Adrenal gland (tissue), 12 donors: ENCODE results near the gene CDC40. TPM values are rescaled to one million over a fixed set of nuclear protein-coding genes. Genes with fewer than 3 reads are reported as not detected.
"Not testable (repeated sequence)": the region's sequence is repeated elsewhere in the genome, so short reads cannot be mapped to it uniquely, and the experiment has no call there.

Experiments used
- DNase-seq, 7 donors: peaks; one replicate each; pipeline ENCODE4 v3.0.0-alpha.2; 2019 to 2020
- H3K27ac ChIP-seq, 5 donors: fragments of 200-600 bp; sonication (generic) in 4 of 5; 1 replicate in 3 of 5; 2 replicates in 2 of 5; pipeline versions ENCODE4 v1.5.1 to v1.8.0; 2016 to 2020; ENCODE audit warnings: mild to moderate bottlenecking in 1 of 5
- H3K27me3 ChIP-seq: fragments of 200-600 bp; 2 replicates; pipeline ENCODE4 v1.8.0; 2021
- H3K36me3 ChIP-seq, 2 donors: fragments of 200-600 bp; replicated peaks in 1 of 2; 1 replicate in 1 of 2; 2 replicates in 1 of 2; pipeline versions ENCODE4 v1.5.1 to v1.8.0; 2018 to 2022
- H3K4me1 ChIP-seq, 2 donors: fragments of 200-600 bp; replicated peaks in 1 of 2; 1 replicate in 1 of 2; 2 replicates in 1 of 2; pipeline versions ENCODE4 v1.5.1 to v1.8.0; 2018 to 2021
- H3K4me3 ChIP-seq, 4 donors: fragments of 200-600 bp; sonication (generic) in 3 of 4; one replicate each; pipeline ENCODE4 v1.5.1; 2016 to 2018
- H3K9me3 ChIP-seq, 3 donors: fragments of 200-600 bp; sonication (generic) in 1 of 3; replicated peaks in 1 of 3; 1 replicate in 2 of 3; 2 replicates in 1 of 3; pipeline versions ENCODE4 v1.5.1 to v1.8.0; 2016 to 2021
- POLR2A ChIP-seq, 2 donors: fragments of 450-650 bp; IDR thresholded peaks; one replicate each; pipeline ENCODE4 v1.6.1; 2017; ENCODE audit warnings: antibody characterized with exemption in 2 of 2, mild to moderate bottlenecking in 2 of 2, moderate library complexity in 1 of 2
- WGBS, 4 donors: extraction: QIAGEN DNeasy Blood & Tissue Kit in 2 of 4; methylation state at CpG; one replicate each; pipeline versions ENCODE4 v1.1.5 to v1.1.7; 2013 to 2017; 5-methylcytosine and 5-hydroxymethylcytosine counted together
- intact Hi-C, 2 donors: fragments of 100-400 bp; cut with DNase I; formaldehyde crosslinking; loops; one replicate each; pipeline versions ENCODE4 v1.14.1 to v1.15.0; 2022 to 2023
- polyA plus RNA-seq, 3 donors: library from polyadenylated mRNA; stranded (reverse); fragments of 200-250 nt in 2 of 3; fragments of 350-450 nt in 1 of 3; fragmentation: Illumina TruSeq in 1 of 3; extraction: RNeasy Lipid Tissue Mini Kit (QIAGEN cat#74804) in 1 of 3; gene quantifications; one replicate each; pipeline ENCODE4 v1.2.3, GENCODE V29; 2013 to 2014
- total RNA-seq, 9 donors: library from RNA; depleted of rRNA in 4 of 9; stranded (reverse); fragments of >200 nt in 4 of 9; fragments of 120-200 nt in 1 of 9; fragmentation: NEBNext Ultra II Directional in 1 of 9; extraction: Animal tissue kit (Norgen Biotek cat#: 25700) in 1 of 9; gene quantifications; one replicate each; pipeline versions ENCODE4 v1.1.0 to v1.2.4, GENCODE V29; 2013 to 2023
- TF ChIP-seq, protein P1 (sequence below), 6 experiments: fragments of 450-650 bp in 4 of 6; fragments of 200-600 bp in 2 of 6; sonication (generic) in 1 of 6; IDR thresholded peaks; 1 replicate in 5 of 6; 2 replicates in 1 of 6; pipeline versions ENCODE4 v1.5.1 to v1.8.0; 2016 to 2021; ENCODE audit warnings: antibody characterized with exemption in 6 of 6, mild to moderate bottlenecking in 2 of 6, moderate library complexity in 1 of 6
- donor health status: healthy with polysubstance abuse.
- donor health status: Bipolar disorder and iron deficiency.
- donor health status: DM: yes; HTN: yes; CAD: no.
- donor health status: DM: no; HTN: no; CAD: no.
- donor health status: DM: no; HTN: no; CAD: no.
- donor health status: DM: yes; HTN: yes; CAD: no.

CDC40 gene
- total and polyA plus RNA-seq, 12 donors = 5.3 to 46.9 (median 29.0) TPM

DNA sequence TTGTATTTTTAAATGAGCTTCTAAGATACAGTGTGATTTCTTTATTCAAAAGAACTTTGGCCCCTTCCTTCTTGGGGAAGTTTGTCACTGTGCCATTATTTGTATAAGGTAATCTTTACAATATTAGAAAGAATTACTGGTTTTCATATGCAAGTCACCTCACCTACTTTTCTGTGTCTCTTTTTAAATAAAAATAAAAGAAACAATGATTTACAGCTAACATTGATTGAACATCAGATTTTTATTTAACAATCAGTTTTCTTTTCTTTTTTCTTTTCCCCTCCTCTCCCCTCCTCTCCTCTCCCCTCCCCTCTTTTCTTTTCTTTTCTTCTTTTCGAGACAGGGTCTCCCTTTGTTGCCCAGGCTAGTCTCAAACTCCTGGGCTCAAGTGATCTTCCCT is 46.0 kb downstream of the CDC40 start:
- H3K4me1 ChIP-seq = no peaks in the 10 kb centered on the region
- peaks cover 0 to 32% of the 10 kb centered on the region in 2 donors for H3K36me3 ChIP-seq
- H3K4me3 ChIP-seq = no peak overlapping the region
- H3K9me3 ChIP-seq = no peaks in the 10 kb centered on the region
- intact Hi-C loops = no loop called here
- TF ChIP-seq POLR2A (IDR thresholded peaks at IDR 0.05) = no peak
- TF ChIP-seq, protein P1, sequence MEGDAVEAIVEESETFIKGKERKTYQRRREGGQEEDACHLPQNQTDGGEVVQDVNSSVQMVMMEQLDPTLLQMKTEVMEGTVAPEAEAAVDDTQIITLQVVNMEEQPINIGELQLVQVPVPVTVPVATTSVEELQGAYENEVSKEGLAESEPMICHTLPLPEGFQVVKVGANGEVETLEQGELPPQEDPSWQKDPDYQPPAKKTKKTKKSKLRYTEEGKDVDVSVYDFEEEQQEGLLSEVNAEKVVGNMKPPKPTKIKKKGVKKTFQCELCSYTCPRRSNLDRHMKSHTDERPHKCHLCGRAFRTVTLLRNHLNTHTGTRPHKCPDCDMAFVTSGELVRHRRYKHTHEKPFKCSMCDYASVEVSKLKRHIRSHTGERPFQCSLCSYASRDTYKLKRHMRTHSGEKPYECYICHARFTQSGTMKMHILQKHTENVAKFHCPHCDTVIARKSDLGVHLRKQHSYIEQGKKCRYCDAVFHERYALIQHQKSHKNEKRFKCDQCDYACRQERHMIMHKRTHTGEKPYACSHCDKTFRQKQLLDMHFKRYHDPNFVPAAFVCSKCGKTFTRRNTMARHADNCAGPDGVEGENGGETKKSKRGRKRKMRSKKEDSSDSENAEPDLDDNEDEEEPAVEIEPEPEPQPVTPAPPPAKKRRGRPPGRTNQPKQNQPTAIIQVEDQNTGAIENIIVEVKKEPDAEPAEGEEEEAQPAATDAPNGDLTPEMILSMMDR (IDR thresholded peaks at IDR 0.05) = no peak
- WGBS, 4 donors = 90 to 100% (median 95%) methylated on average over 1 of the region's 1 CpG
- no peak overlapping the region for H3K27ac ChIP-seq
- no peak for DNase-seq
- no peaks in the 10 kb centered on the region for H3K27me3 ChIP-seq

DNA sequence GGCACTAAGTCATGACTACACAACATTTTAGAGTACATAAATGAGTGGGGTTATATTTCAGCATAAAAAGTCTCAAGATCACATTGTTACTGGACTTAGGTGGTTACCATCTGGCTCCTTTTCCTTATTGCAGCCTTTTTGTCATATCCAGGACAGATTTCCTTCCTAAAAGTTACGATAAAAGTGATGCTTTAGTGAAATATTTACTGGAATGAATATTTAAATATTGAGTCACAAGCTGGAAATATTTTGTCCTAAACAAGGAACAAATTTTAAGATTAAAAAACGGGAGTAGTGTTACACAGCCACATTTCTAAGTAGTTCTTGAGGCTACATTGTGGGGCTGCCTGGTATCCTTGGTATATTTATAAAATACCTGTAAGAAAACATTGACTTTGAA is 52.2 kb downstream of the CDC40 start:
- WGBS, 4 donors = 69 to 78% (median 73%) methylated on average over 2 of the region's 2 CpGs
- DNase-seq = no peak
- peaks cover 0 to 17% of the 10 kb centered on the region in 2 donors for H3K36me3 ChIP-seq
- TF ChIP-seq POLR2A (IDR thresholded peaks at IDR 0.05) = no peak
- TF ChIP-seq, protein P1 (IDR thresholded peaks at IDR 0.05) = no peak
- peaks cover 0 to 9% of the 10 kb centered on the region in 2 donors for H3K4me1 ChIP-seq
- H3K27me3 ChIP-seq = no peaks in the 10 kb centered on the region
- no peaks in the 10 kb centered on the region for H3K9me3 ChIP-seq
- intact Hi-C loops = no loop called here
- H3K4me3 ChIP-seq = no peak overlapping the region
- H3K27ac ChIP-seq = no peak overlapping the region

DNA sequence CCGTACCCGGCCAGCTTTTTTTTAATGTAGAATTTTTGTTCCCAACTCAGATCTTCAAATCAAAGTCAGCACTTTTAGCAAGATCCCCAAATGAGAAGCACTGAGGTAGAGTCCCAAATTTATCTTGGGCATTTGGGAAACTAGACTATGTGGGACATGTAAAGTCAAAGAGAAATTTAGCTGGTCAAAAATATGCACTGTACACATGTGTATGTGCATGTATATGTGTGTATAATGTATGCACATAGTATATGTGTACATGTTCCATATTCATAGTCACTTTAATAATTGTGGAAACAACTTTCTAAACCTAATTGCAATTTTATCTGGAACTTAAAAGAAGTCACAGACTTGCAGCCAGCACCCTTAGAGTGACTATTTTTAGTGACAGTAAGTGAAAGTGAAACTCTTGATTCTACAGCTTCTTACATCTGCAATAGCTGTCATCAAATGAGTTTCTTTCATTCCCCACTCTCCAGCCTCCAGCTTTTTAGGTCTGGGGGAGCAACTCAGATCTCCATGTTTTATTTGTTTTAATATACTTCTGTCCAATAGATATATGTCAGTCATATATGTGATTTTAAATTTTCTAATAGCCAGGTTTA is 53.6 kb downstream of the CDC40 start:
- intact Hi-C loops = no loop called here
- 91 to 100% (median 93%) methylated on average over 2 of the region's 2 CpGs for WGBS, 4 donors
- H3K27me3 ChIP-seq = no peaks in the 10 kb centered on the region
- H3K4me1 ChIP-seq = peaks cover 0 to 9% of the 10 kb centered on the region in 2 donors
- TF ChIP-seq, protein P1 (IDR thresholded peaks at IDR 0.05) = no peak
- no peak for TF ChIP-seq POLR2A (IDR thresholded peaks at IDR 0.05)
- H3K9me3 ChIP-seq = no peaks in the 10 kb centered on the region
- H3K36me3 ChIP-seq = peaks cover 0 to 11% of the 10 kb centered on the region in 2 donors
- no peak for DNase-seq
- no peak overlapping the region for H3K4me3 ChIP-seq
- H3K27ac ChIP-seq = peak overlapping the region in 2 of 5 donors; percentile 3 to 10

DNA sequence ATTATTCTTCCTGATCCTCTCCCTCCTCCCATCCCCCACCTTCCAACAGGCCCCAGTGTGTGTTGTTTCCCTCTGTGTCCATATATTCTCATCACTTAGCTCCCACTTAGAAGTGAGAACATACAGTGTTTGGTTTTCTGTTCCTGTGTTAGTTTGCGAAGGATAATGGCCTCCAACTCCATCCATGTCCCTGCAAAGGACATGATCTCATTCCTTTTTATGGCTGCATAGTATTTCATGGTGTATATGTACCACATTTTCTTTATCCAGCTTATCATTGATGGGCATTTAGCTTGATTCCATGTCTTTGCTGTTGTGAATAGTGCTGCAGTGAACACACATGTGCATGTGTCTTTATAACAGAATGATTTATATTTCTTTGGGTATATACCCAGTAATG is 55.8 kb downstream of the CDC40 start:
- H3K4me1 ChIP-seq, H3K36me3 ChIP-seq, H3K27me3 ChIP-seq, intact Hi-C loops, DNase-seq, H3K9me3 ChIP-seq, H3K27ac ChIP-seq, H3K4me3 ChIP-seq: not testable (repeated sequence)
- WGBS, 4 donors = 94 to 100% (median 97%) methylated on average over 1 of the region's 1 CpG
